Bronchus fibroblast of lung (primary cell): ENCODE data around the gene ERCC4. TPM values are rescaled to one million over a fixed set of nuclear protein-coding genes. Genes with fewer than 3 reads are reported as not detected.

Source experiments
- total RNA-seq: library from RNA; depleted of rRNA; stranded (reverse); fragments of >200 nt; gene quantifications from 2 replicates; pipeline ENCODE4 v1.2.3, GENCODE V29; 2015

ERCC4 gene
- 4.0 and 6.2 TPM in 2 replicates for total RNA-seq

GRCh38 chr16:13919683-13920509 is at the start of gene ERCC4:
ERCC4 (plus strand) TSS chr16:13920154; CDS start chr16:13920166, 12 bp downstream.

Other genes starting within 250 kb of the ERCC4 start
- gene MRTFB, start 151.2 kb downstream of the ERCC4 start, total RNA-seq, result 3.6 and 3.9 TPM in 2 replicates